Vagina (tissue), 2 donors: ENCODE results near the gene GRAMD2B. TPM values are rescaled to one million over a fixed set of nuclear protein-coding genes. Genes with fewer than 3 reads are reported as not detected.
"Not testable (repeated sequence)": the region's sequence is repeated elsewhere in the genome, so short reads cannot be mapped to it uniquely, and the experiment has no call there.

Source experiments
- DNase-seq, 2 donors: peaks; one replicate each; pipeline ENCODE4 v3.0.0-alpha.2; 2017; ENCODE audit errors: extremely low spot score in 2 of 2
- H3K27ac ChIP-seq: fragments of 200-600 bp; sonication (generic); one replicate; pipeline ENCODE4 v1.5.1; 2019
- H3K27me3 ChIP-seq: fragments of 200-600 bp; sonication (generic); one replicate; pipeline ENCODE4 v1.5.1; 2019
- H3K36me3 ChIP-seq, 2 donors: fragments of 200-600 bp; sonication (generic); one replicate each; pipeline ENCODE4 v1.5.1; 2017 to 2019
- H3K4me1 ChIP-seq: fragments of 200-600 bp; sonication (generic); one replicate; pipeline ENCODE4 v1.5.1; 2019
- H3K4me3 ChIP-seq, 2 donors: fragments of 200-600 bp; sonication (generic); 1 replicate in 1 of 2; 2 replicates in 1 of 2; pipeline ENCODE4 v1.5.1; 2016 to 2019
- H3K9me3 ChIP-seq: fragments of 200-600 bp; sonication (generic); one replicate; pipeline ENCODE4 v1.5.1; 2019
- CTCF ChIP-seq, 3 experiments: fragments of 450-650 bp in 2 of 3; fragments of 200-600 bp in 1 of 3; sonication (generic) in 1 of 3; IDR thresholded peaks; one replicate each; pipeline ENCODE4 v1.5.1; 2017 to 2019; ENCODE audit warnings: antibody characterized with exemption in 3 of 3, mild to moderate bottlenecking in 2 of 3, moderate library complexity in 2 of 3
- POLR2A ChIP-seq, 2 donors: fragments of 450-650 bp; IDR thresholded peaks; one replicate each; pipeline ENCODE4 v1.6.1; 2017; ENCODE audit warnings: antibody characterized with exemption in 2 of 2, mild to moderate bottlenecking in 2 of 2, moderate library complexity in 2 of 2
- POLR2AphosphoS5 ChIP-seq, 2 donors: sonication (generic); formaldehyde crosslinking; IDR thresholded peaks; one replicate each; pipeline ENCODE4 v1.9.0; 2017; ENCODE audit warnings: antibody characterized with exemption in 2 of 2, mild to moderate bottlenecking in 2 of 2, low read depth in 1 of 2; ENCODE audit not compliant: insufficient read depth in 1 of 2
- intact Hi-C: fragments of 100-400 bp; cut with DNase I; formaldehyde crosslinking; loops from one replicate; pipeline ENCODE4 v1.15.1; 2023
- total RNA-seq: library from RNA; depleted of rRNA; stranded (reverse); fragments of >200 nt; gene quantifications from one replicate; pipeline ENCODE4 v1.2.3, GENCODE V29; 2016

Gene GRAMD2B, protein sequence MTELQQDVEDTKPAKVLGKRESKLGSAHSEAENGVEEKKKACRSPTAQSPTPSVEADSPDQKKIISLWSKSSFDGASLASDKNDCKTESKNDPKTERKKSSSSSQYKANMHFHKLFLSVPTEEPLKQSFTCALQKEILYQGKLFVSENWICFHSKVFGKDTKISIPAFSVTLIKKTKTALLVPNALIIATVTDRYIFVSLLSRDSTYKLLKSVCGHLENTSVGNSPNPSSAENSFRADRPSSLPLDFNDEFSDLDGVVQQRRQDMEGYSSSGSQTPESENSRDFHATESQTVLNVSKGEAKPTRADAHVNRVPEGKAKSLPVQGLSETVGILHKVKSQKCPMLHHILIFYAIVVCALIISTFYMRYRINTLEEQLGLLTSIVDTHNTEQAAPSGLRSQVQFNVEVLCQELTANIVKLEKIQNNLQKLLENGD
- total RNA-seq, result 76.9 TPM

DNA sequence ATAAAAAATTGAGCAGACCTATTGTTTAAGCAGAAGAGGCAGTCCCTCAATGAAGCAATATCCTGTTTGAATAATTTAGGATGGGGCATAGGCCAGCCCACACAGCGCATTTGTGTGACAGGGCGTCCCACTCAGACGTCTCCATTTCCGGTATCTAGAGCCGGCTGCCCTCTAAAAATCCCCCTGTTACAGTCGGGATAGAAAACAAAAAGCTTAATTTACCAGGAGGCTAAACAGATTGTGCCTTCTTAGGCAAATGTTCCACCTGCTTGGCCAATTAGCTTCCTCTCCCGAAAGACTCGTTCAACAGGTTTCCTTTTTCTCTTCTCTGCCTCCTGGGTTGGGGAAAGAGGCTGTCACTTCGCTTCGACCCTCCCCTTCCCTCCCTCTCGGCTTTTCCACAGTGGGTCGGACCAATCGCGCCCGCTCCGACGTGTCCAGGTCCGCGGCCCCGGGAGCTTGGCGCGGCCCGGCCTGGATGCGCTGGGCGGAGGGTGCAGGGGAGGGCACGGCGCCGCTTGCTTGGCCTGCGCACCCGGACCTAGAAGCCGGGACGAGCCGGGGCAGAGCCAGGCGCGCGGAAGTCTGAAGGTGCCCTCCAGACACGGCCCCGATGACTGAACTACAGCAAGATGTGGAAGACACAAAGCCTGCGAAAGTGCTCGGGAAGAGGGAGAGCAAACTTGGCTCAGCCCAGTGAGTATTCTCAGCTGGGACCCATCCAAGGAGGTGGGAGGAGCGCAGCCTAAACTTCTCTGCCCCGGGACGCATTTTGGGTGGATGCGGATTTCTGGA, at the start of gene GRAMD2B:
GRAMD2B (plus strand) TSS at position 416 of the 795 bp plus-strand sequence; CDS start at position 614, 198 bp downstream.
- TF ChIP-seq CTCF (IDR thresholded peaks at IDR 0.05), result no peak
- TF ChIP-seq POLR2A (IDR thresholded peaks at IDR 0.05), result peak in 1 of 2 donors; percentile 82
- TF ChIP-seq POLR2AphosphoS5 (IDR thresholded peaks at IDR 0.05; ENCODE audit: insufficient read depth in 1 of 2, low read depth in 1 of 2), result peak; percentile 76 to 94
- Histone ChIP-seq H3K36me3 (no peaks in the 10 kb centered on the region), H3K9me3 (no peaks in the 10 kb centered on the region), H3K4me3 (peak within 1 kb of the TSS; percentile 57 to 74), H3K4me1 (peaks cover 34% of the 10 kb centered on the region), H3K27me3 (no peaks in the 10 kb centered on the region), H3K27ac (peak within 1 kb of the TSS; percentile 86)
- peak in 1 of 2 donors; percentile 94 for DNase-seq
- intact Hi-C loops, result loop anchor here (10.0 kb wide), 1 partner anchor 52 kb away; no protein-coding TSS in a partner anchor

DNA sequence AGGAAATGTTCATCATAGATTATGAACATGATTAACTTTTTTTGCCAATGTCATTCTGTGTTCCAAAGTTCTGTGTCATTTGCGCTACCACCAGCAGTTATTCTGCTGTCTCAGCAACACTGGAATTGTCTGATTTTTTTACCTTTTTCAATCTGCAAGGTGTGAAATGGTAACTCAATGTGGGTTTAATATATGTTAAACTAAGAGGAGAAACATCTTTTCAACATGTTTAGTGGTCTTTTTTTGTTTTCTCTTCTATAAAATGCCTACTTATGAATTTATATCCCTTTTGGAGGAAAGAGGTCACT, 49.1 kb upstream of the GRAMD2B start:
- no peaks in the 10 kb centered on the region for H3K27me3 ChIP-seq

GRCh38 chr5:126376443-126376842, 46.8 kb upstream of the GRAMD2B start:
- intact Hi-C loops, result no loop called here
- Histone ChIP-seq H3K4me1 (no peaks in the 10 kb centered on the region), H3K27me3 (no peaks in the 10 kb centered on the region), H3K9me3 (no peaks in the 10 kb centered on the region), H3K27ac (no peak overlapping the region), H3K36me3 (no peaks in the 10 kb centered on the region), H3K4me3 (no peak overlapping the region)
- DNase-seq, result no peak
- TF ChIP-seq CTCF (IDR thresholded peaks at IDR 0.05), result no peak
- no peak for TF ChIP-seq POLR2A (IDR thresholded peaks at IDR 0.05)
- TF ChIP-seq POLR2AphosphoS5 (IDR thresholded peaks at IDR 0.05; ENCODE audit: insufficient read depth in 1 of 2, low read depth in 1 of 2), result no peak

More for the DNA sequence above, 49.1 kb upstream of the GRAMD2B start:
- intact Hi-C loops, result no loop called here
- H3K4me1 ChIP-seq, result no peaks in the 10 kb centered on the region
- H3K36me3 ChIP-seq, result no peaks in the 10 kb centered on the region
- H3K27ac ChIP-seq, result no peak overlapping the region
- no peak for TF ChIP-seq CTCF (IDR thresholded peaks at IDR 0.05)
- TF ChIP-seq POLR2AphosphoS5 (IDR thresholded peaks at IDR 0.05; ENCODE audit: insufficient read depth in 1 of 2, low read depth in 1 of 2), result no peak
- no peak for TF ChIP-seq POLR2A (IDR thresholded peaks at IDR 0.05)
- no peak for DNase-seq
- no peaks in the 10 kb centered on the region for H3K9me3 ChIP-seq
- no peak overlapping the region for H3K4me3 ChIP-seq

DNA sequence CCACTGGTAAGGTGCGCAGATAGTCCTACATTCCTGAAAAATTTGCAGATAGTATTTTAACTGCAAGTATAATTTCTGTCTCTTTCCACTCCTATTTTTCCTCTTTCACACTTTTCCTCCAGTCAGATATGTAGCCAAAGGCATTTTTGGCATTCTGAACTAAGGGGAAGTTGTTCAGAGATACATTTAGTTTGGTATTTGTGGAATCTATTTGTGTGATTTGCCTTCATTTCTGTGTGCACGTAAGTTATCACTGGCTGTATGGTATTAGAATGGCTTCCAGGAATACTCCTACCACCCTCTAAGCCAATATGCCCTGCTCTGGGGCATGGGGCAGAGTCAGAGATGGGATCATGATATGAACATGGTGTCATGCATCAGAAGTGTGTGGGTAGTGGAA, 45.8 kb upstream of the GRAMD2B start:
- intact Hi-C loops, result no loop called here
- no peak overlapping the region for H3K4me3 ChIP-seq
- no peaks in the 10 kb centered on the region for H3K36me3 ChIP-seq
- H3K4me1 ChIP-seq, result no peaks in the 10 kb centered on the region
- DNase-seq, result no peak
- TF ChIP-seq POLR2AphosphoS5 (IDR thresholded peaks at IDR 0.05; ENCODE audit: insufficient read depth in 1 of 2, low read depth in 1 of 2) (no peak), CTCF (IDR thresholded peaks at IDR 0.05) (no peak), POLR2A (IDR thresholded peaks at IDR 0.05) (no peak)
- H3K9me3 ChIP-seq, result no peaks in the 10 kb centered on the region
- H3K27me3 ChIP-seq, result no peaks in the 10 kb centered on the region
- no peak overlapping the region for H3K27ac ChIP-seq

DNA sequence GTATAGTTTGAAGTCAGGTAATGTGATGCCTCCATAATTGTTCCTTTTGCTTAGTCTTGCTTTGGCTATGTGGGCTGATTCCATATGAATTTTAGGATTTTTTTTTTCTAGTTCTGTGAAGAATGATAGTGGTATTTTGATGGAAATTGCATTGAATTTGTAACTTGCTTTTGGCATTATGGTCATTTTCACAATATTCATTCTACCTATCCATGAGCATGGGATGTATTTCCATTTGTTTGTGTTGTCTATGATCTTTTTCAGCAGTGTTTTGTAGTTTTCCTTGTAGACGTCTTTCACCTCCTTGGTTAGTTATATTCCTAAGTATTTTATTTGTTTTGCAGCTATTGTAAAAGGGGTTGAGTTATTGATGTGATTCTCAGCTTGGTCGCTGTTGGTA, 42.9 kb upstream of the GRAMD2B start:
- H3K36me3 ChIP-seq, DNase-seq, H3K27ac ChIP-seq, H3K4me1 ChIP-seq, intact Hi-C loops, H3K9me3 ChIP-seq, H3K4me3 ChIP-seq, H3K27me3 ChIP-seq: not testable (repeated sequence)
